ENCODE data around the gene KCNMA1.

DNA sequence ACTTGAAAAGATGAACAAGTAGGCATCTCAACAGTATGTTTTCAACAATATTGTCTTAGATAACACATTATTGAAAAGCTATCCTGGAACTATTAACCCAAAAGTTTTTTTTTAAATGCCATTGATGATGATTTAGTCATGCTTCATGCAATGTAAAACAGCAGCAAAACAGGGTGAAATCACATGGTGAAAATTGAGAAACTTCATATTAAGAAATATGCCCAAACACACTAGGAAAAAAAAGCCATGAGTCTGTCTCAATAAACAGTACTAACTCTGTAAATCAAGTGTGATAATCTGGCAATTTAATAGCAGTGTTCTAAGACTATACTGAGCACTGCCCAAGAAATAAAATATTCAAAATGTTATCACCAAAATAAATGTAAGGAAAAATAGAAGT is 613.1 kb downstream of the KCNMA1 start:
- TF ChIP-seq ZNF274 (IDR thresholded peaks at IDR 0.05; ENCODE audit: low read depth, low read length) = no peak
- TF ChIP-seq YY1 (IDR thresholded peaks at IDR 0.05; ENCODE audit: insufficient read depth, insufficient read length) = no peak
- no peak for TF ChIP-seq SUZ12 (IDR thresholded peaks at IDR 0.05; ENCODE audit: extremely low read depth, insufficient read depth, insufficient read length)

All from NT2/D1 (cell line).